Activated CD4-positive, CD25-positive, alpha-beta regulatory T cell (primary cell): ENCODE measurements around the gene CFAP97.
"Not testable (repeated sequence)": the region's sequence is repeated elsewhere in the genome, so short reads cannot be mapped to it uniquely, and the experiment has no call there.

ENCODE experiments used
- DNase-seq, 4 experiments: peaks; one replicate each; lab custom pipeline; 2025; lab: John Stamatoyannopoulos, UW

The CFAP97 gene

GRCh38 chr4:185139736-185140135, 64.1 kb downstream of the CFAP97 start:
- DNase-seq, result no peak

DNA sequence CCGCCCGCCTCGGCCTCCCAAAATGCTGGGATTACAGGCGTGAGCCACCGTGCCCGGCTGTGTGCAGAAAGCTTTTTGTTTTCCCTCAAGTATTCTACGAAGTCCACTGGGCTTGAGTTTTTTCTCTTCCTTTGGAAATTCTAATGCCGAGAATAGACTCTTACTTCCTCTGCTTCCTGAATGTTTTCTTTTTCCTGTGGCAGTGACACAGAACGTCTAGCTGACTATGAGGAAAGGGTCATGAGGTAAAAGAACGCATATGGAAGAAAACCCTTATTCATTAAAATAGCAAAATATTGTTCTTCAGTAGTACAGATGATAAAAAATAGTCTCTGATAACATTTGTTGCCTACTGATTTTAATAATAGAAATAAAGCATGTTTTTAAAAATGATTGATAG, 65.6 kb downstream of the CFAP97 start:
- no peak for DNase-seq

DNA sequence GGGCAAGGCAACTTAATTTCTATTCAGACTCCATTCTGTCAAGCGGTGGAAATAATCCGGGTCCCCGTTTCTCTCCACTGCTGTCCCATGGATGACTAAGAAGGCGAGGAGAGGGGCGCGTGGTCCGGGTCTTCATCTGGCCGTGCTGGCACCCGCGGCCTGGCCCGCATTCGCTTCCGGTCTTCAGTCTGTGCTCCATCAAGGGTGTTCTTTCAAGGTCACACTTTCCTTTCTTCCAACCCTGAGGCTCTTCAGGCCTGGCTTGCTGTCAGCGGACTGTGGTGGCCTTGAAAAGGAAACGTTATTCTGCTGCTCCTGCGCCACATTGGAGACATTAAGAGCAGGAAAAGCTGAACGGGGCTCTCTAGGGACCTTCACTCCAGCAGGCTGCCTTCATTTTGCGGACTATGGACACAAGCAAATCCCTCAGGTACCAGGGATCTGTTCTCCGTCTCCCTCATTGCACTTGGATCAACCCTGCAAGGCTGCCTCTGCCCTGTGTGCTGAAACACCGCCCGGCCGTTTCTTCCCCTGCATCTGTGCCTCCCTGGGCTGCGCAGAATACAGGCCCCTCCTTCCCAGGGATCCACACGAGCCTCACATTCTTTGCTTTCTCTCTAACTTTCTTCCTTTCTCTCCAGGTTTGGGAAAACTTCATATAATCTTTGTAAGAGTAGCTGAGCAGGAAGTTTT, 66.4 kb downstream of the CFAP97 start:
- DNase-seq, result no peak

DNA sequence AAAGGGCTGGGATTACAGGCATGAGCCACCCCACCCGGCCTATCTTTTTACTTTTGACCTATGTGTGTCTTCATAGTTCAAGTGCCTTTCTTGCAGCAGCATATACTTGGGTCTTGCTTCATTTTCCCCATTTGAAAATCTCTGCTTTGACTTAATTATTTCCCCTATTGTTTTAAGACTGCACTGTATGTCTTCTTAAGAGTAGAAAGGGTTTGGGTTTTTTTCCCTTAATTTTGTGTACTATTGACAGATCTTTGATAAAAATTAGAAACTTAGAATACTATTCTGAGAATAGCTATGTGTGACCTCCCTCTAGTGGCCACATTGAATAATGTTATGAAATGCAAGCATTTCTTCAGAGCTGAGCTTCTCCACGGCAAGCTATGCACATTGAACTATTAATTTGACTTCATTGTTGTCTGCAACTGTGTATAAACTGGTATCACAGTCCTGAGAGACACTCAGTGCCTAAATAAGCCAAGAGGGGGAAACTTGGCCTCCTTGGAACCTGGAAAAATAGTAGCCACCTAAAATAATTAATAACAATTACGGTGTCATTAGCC, 69.4 kb downstream of the CFAP97 start:
- no peak for DNase-seq

- DNase-seq, result peak in 1 of 4 experiments; percentile 5
These were observed 75.3 kb downstream of the CFAP97 start for GRCh38 chr4:185128272-185129119.

- peak in 1 of 4 experiments; percentile 3 for DNase-seq
These were observed 76.5 kb downstream of the CFAP97 start for GRCh38 chr4:185127021-185127925.

DNA sequence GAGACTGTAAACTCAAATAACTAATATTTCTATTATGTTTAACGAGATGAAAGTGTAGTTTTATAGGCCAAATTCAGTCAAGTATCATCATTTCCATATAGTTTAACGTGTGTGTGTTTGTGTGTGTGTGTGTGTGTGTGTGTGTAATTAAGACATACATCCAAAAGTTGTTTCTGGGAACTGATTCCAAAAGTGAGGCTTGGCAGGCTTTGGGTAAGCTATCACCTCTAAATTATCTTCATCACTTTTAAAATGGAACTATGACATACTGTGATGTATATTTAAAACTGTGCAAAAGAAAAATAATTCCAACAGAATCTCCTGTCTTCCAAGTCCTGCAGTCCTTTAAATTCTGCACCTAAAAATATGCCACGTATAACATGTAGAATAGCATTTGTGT, 79.8 kb downstream of the CFAP97 start:
- no peak for DNase-seq

DNA sequence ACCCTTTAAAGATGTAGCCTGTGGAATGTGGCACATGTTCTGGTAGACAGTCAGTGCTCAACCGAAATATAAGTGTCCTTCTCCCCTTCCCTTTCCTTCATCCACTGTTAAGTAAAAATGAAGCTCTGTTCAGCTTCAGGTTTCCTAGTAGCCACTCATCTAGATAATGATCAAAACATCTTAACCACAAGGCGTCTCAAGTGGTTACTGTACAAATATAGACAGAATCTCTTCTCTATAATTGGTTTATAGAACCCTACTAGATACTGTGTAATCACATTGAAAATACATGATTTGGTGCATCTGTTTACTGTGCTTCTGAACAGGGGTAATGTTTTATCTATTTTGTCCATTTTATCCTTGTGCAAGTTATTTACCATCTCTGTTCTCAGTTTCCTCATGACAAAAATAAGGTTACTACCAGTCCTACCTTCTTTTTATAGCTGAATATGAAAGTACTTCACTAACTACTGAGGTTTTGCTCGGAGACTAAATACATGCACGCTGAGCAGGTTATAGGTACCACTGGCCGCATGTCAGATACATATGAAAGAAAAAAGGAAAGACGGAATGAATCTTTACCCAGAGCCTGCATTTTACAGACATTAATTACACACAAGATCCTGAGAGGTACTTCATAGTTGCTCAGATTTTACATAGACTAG, 81.0 kb downstream of the CFAP97 start:
- DNase-seq, result no peak

- no peak for DNase-seq
These were observed 83.2 kb downstream of the CFAP97 start for GRCh38 chr4:185120631-185120946.

- DNase-seq, result no peak
These were observed 83.7 kb downstream of the CFAP97 start for GRCh38 chr4:185119927-185120630.

DNA sequence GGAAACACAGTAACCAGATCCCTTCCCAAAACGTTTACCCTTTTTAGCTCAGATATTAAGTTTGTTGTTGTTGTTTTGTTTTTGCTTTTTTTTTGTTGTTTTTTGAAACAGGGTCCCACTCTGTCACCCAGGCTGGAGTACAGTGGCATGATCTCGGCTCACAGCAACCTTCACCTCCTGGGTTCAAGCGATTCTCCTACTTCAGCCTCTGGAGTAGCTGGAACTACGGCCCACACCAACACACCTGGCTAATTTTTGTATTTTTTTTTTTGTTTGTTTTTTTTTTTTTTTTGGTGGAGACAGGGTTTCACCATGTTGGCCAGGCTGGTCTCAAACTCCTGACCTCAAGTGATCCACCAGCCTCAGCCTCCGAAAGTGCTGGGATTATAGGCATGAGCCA, 84.3 kb downstream of the CFAP97 start:
- not testable (repeated sequence) for DNase-seq

DNA sequence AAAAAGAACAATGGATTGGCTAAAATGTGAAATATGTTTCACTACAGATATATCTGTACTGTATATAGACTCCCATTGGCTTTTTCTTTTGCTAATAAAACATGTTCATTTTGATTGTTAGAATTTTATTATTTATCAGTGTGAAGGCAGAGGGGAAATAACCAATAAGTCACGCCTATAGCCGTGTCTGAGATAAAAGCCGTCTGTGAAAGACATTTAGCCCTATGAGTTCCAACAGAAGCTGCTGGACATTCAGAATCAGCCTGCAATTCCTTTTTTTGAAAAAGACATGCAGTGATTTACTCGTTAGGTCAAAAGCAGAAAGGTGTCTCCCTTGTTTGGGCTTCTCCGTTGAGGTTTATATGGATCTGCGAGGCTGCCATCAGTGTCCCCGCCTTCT, 84.9 kb downstream of the CFAP97 start:
- no peak for DNase-seq

DNA sequence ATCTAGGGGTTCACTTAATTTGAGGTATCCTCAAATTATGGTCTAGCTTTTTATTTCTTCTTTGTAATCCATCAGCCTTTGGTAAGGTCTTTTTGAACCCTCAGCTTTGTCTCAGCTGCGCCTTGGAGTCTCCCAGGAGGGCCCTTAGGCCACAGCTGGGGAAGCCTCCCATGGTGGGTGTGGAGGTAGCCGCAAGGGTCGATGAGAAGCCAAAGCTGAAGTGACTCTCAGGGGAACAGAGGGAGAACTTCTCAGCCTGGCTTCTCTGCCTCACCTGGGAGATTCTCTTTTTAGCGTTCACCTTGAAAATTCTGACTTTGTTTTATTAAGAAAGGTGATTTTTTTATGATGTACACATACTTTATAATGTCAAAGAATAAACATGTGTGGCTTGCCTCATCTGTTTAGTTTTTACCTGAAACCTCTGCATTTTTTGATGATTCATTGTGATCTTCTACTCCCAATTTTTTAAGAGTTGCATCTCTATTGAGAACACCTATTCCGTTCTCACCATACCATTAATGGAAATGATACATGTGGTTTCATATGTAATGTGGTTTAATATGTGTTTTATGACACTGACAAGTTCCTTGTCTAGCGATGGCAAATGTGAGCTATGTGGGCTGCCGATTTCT, 86.4 kb downstream of the CFAP97 start:
- DNase-seq, result no peak

DNA sequence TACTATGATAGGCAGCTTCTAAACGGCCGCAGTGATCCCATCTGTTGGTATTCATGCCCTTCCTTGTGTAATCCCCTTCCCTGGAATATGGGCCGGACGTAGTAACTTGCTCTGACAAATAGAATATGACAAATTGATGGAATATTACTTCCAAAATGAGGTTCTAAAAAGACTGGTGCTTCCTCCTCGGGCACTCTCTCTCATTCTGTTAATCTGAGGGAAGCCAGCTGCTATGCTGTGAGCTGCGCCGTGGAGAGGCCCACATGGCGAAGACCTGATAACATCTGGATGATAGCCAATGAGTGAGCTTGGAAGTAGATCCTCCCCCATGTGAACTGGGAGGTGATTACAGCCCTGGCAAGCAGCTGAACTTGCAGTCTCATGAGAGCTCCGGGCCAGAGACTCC, 88.0 kb downstream of the CFAP97 start:
- DNase-seq, result no peak

GRCh38 chr4:185113340-185113739, 90.5 kb downstream of the CFAP97 start:
- no peak for DNase-seq

DNA sequence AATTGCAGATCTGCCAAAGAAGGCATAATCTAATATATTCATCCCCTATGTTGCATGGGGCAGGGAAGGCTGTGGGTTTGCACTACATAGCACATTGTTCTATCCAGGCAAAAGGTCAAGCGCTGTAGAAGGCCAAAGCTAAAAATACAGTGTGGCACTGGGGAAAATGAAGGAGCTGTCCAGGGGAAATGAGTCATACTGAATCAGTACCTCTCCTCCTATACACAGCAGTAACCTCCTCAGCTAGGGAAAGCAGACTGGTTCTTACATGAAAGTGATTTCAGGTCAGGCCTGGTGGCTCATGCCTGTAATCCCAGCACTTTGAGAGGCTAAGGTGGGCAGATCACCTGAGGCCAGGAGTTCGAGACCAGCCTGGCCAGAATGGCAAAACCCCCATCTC, 91.7 kb downstream of the CFAP97 start:
- no peak for DNase-seq

GRCh38 chr4:185110375-185110823, 93.4 kb downstream of the CFAP97 start:
- no peak for DNase-seq

- DNase-seq, result no peak
These were observed 94.1 kb downstream of the CFAP97 start for GRCh38 chr4:185109736-185110135.
